HEK293 (cell line): Measurements from ENCODE around the gene CLCN2.

ENCODE experiments used
- CTCF ChIA-PET: fragments of 350-600 bp; formaldehyde crosslinking; extraction: SDS; loops from one replicate; lab custom pipeline; 2021; ENCODE audit warnings: antibody characterized with exemption; lab: Yijun Ruan, JAX
- POLR2A ChIA-PET: fragments of 300-600 bp; formaldehyde crosslinking; extraction: SDS; loops from one replicate; lab custom pipeline; 2020; ENCODE audit warnings: antibody characterized with exemption, inconsistent platforms; lab: Yijun Ruan, JAX
- H3K27ac ChIP-seq: fragments of 200-500 bp; sonication (Bioruptor generic); 2 replicates; pipeline ENCODE4 v1.5.1; 2014; ENCODE audit warnings: low read depth, low read length, control low read depth, inconsistent platforms; ENCODE audit errors: extremely low read depth
- H3K36me3 ChIP-seq, 2 experiments: fragments of 200-500 bp in 1 of 2; sonication (Bioruptor generic) in 1 of 2; 1 replicate in 1 of 2; 2 replicates in 1 of 2; pipeline ENCODE4 v1.5.1; 2014 to 2017; ENCODE audit warnings: inconsistent platforms in 2 of 2, low read length in 2 of 2; ENCODE audit not compliant: control insufficient read depth in 2 of 2, insufficient read depth in 1 of 2
- H3K4me1 ChIP-seq: fragments of 200-500 bp; sonication (Bioruptor generic); 2 replicates; pipeline ENCODE4 v1.5.1; 2014; ENCODE audit warnings: mild to moderate bottlenecking, low read length, inconsistent platforms; ENCODE audit not compliant: control insufficient read depth, insufficient read depth
- H3K4me3 ChIP-seq: 2 replicates; pipeline ENCODE4 v1.5.1; 2011; ENCODE audit warnings: low read depth, mild to moderate bottlenecking, control low read depth, low read length, moderate library complexity
- H3K9me3 ChIP-seq: fragments of 200-500 bp; sonication (Bioruptor generic); 2 replicates; pipeline ENCODE4 v1.5.1; 2014; ENCODE audit warnings: low read depth, low read length, inconsistent platforms; ENCODE audit not compliant: control insufficient read depth, insufficient read depth
- ELK4 ChIP-seq: IDR thresholded peaks from 2 replicates; pipeline ENCODE4 v1.6.1; 2011; ENCODE audit warnings: mild to moderate bottlenecking, low read depth, low read length, borderline replicate concordance
- GLI2 ChIP-seq: fragments of 450-650 bp; formaldehyde crosslinking; IDR thresholded peaks from 2 replicates; pipeline ENCODE4; 2017; ENCODE audit warnings: missing biosample characterization, missing genetic modification characterization, low read depth, borderline replicate concordance
- HOXA7 ChIP-seq: sonication (generic); formaldehyde crosslinking; IDR thresholded peaks from 2 replicates; pipeline ENCODE4 v1.8.1; 2022; ENCODE audit warnings: missing genetic modification reagents, borderline replicate concordance
- MZF1 ChIP-seq: fragments of 450-650 bp; formaldehyde crosslinking; IDR thresholded peaks from 2 replicates; pipeline ENCODE4 v1.5.1; 2017; ENCODE audit warnings: missing biosample characterization, missing genetic modification characterization, borderline replicate concordance
- PRDM1 ChIP-seq: fragments of 450-650 bp; formaldehyde crosslinking; IDR thresholded peaks from 2 replicates; pipeline ENCODE4; 2016; ENCODE audit warnings: missing biosample characterization, missing genetic modification characterization
- ZFP37 ChIP-seq: fragments of 450-650 bp; formaldehyde crosslinking; IDR thresholded peaks from 2 replicates; pipeline ENCODE4 v1.5.1; 2016; ENCODE audit warnings: missing biosample characterization, missing genetic modification characterization
- ZNF133 ChIP-seq: fragments of 450-650 bp; formaldehyde crosslinking; IDR thresholded peaks from 2 replicates; pipeline ENCODE4 v1.5.1; 2016; ENCODE audit warnings: missing biosample characterization, missing genetic modification characterization
- ZNF202 ChIP-seq: fragments of 450-650 bp; formaldehyde crosslinking; IDR thresholded peaks from 2 replicates; pipeline ENCODE4 v1.5.1; 2016; ENCODE audit warnings: missing biosample characterization, missing genetic modification characterization, borderline replicate concordance
- ZNF274 ChIP-seq, 2 experiments: fragments of 200-500 bp in 1 of 2; fragments of 450-650 bp in 1 of 2; sonication (Bioruptor generic) in 1 of 2; formaldehyde crosslinking in 1 of 2; IDR thresholded peaks; 2 replicates each; pipeline versions ENCODE4 v1.5.1 to v1.6.1; 2014 to 2016; ENCODE audit warnings: borderline replicate concordance in 1 of 2, inconsistent platforms in 1 of 2, low read length in 1 of 2, missing biosample characterization in 1 of 2, missing genetic modification characterization in 1 of 2
- ZNF280D ChIP-seq: fragments of 450-650 bp; formaldehyde crosslinking; IDR thresholded peaks from 2 replicates; pipeline ENCODE4 v1.5.1; 2016; ENCODE audit warnings: missing biosample characterization, missing genetic modification characterization
- ZNF501 ChIP-seq: fragments of 450-650 bp; formaldehyde crosslinking; IDR thresholded peaks from 2 replicates; pipeline ENCODE4 v1.5.1; 2016; ENCODE audit warnings: missing biosample characterization, missing genetic modification characterization
- ZNF510 ChIP-seq: fragments of 450-650 bp; formaldehyde crosslinking; IDR thresholded peaks from 2 replicates; pipeline ENCODE4 v1.5.1; 2018; ENCODE audit warnings: mild to moderate bottlenecking, missing genetic modification characterization, missing biosample characterization; ENCODE audit not compliant: insufficient replicate concordance
- ZNF558 ChIP-seq: fragments of 450-650 bp; formaldehyde crosslinking; IDR thresholded peaks from 2 replicates; pipeline ENCODE4 v1.5.1; 2016; ENCODE audit warnings: missing biosample characterization, missing genetic modification characterization
- ZNF701 ChIP-seq: fragments of 450-650 bp; formaldehyde crosslinking; IDR thresholded peaks from 2 replicates; pipeline ENCODE4 v1.5.1; 2016; ENCODE audit warnings: missing biosample characterization, missing genetic modification characterization
- TF ChIP-seq, protein P1 (sequence below): fragments of 450-650 bp; formaldehyde crosslinking; IDR thresholded peaks from 2 replicates; pipeline ENCODE4 v1.5.1; 2017; ENCODE audit warnings: missing biosample characterization, missing genetic modification characterization
- TF ChIP-seq, protein P2 (sequence below): fragments of 450-650 bp; formaldehyde crosslinking; optimal IDR thresholded peaks from 2 replicates; pipeline ENCODE3; 2016; ENCODE audit warnings: missing biosample characterization, mild to moderate bottlenecking, missing genetic modification characterization
- TF ChIP-seq, protein P3 (sequence below): fragments of 450-650 bp; formaldehyde crosslinking; IDR thresholded peaks from 2 replicates; pipeline ENCODE4 v1.5.1; 2017; ENCODE audit warnings: missing biosample characterization, missing genetic modification characterization
- TF ChIP-seq, protein P4 (sequence below): fragments of 450-650 bp; formaldehyde crosslinking; IDR thresholded peaks from 2 replicates; pipeline ENCODE4 v1.5.1; 2016; ENCODE audit warnings: missing biosample characterization, missing genetic modification characterization
- TF ChIP-seq, protein P5 (sequence below): fragments of 450-650 bp; formaldehyde crosslinking; IDR thresholded peaks from 2 replicates; pipeline ENCODE4 v1.5.1; 2016; ENCODE audit warnings: missing biosample characterization, missing genetic modification characterization

CLCN2 gene

DNA sequence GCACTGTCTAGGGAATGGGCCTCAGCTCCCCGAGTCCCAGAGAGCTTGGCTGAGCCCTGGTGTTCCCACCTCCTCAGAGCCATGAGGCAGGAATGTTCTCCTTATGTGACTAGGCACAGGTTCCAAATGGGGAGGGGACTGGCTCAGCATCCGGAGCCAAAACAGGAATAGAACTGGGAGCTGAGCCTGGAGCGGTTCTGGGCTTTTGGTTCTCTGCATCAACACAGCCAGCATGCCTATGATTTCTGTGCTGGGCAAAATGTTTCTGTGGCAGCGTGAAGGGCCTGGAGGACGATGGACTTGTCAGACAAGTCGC is 24.0 kb downstream of the CLCN2 start, which contains the start of gene FAM131A:
Gene FAM131A (plus strand): TSS at position 202 of the 316 bp plus-strand sequence. CDS start 31 bp downstream, at position 233.
- ChIA-PET POLR2A (interaction anchor here (1.1 to 2.0 kb wide), 2 partner anchors 16 to 34 kb away, joined by 3 to 5 read pairs; no protein-coding TSS in a partner anchor), CTCF (interaction anchor here (1.6 to 2.2 kb wide), 2 partner anchors 16 to 35 kb away, joined by 6 to 8 read pairs; no protein-coding TSS in a partner anchor)
- TF ChIP-seq ZNF558 (tag by site-specific recombination) (no peak), ZNF701 (tag by site-specific recombination) (no peak), ZNF202 (tag by site-specific recombination) (no peak), ZNF133 (tag by site-specific recombination) (no peak), ZNF280D (tag by site-specific recombination) (no peak), ELK4 (no peak), ZNF274 (IDR thresholded peaks at IDR 0.05; ENCODE audit: low read length) (no peak), ZNF274 (tag by site-specific recombination; IDR thresholded peaks at IDR 0.05; ENCODE audit: borderline replicate concordance) (no peak), ZNF510 (tag by site-specific recombination) (no peak), PRDM1 (tag by site-specific recombination) (no peak), GLI2 (tag by site-specific recombination) (no peak), HOXA7 (CRISPR knock-in tag) (no peak), MZF1 (tag by site-specific recombination) (no peak), ZNF501 (tag by site-specific recombination) (no peak), ZFP37 (tag by site-specific recombination) (no peak)
- TF ChIP-seq, protein P1, sequence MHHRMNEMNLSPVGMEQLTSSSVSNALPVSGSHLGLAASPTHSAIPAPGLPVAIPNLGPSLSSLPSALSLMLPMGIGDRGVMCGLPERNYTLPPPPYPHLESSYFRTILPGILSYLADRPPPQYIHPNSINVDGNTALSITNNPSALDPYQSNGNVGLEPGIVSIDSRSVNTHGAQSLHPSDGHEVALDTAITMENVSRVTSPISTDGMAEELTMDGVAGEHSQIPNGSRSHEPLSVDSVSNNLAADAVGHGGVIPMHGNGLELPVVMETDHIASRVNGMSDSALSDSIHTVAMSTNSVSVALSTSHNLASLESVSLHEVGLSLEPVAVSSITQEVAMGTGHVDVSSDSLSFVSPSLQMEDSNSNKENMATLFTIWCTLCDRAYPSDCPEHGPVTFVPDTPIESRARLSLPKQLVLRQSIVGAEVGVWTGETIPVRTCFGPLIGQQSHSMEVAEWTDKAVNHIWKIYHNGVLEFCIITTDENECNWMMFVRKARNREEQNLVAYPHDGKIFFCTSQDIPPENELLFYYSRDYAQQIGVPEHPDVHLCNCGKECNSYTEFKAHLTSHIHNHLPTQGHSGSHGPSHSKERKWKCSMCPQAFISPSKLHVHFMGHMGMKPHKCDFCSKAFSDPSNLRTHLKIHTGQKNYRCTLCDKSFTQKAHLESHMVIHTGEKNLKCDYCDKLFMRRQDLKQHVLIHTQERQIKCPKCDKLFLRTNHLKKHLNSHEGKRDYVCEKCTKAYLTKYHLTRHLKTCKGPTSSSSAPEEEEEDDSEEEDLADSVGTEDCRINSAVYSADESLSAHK (tag by site-specific recombination), result no peak
- TF ChIP-seq, protein P2, sequence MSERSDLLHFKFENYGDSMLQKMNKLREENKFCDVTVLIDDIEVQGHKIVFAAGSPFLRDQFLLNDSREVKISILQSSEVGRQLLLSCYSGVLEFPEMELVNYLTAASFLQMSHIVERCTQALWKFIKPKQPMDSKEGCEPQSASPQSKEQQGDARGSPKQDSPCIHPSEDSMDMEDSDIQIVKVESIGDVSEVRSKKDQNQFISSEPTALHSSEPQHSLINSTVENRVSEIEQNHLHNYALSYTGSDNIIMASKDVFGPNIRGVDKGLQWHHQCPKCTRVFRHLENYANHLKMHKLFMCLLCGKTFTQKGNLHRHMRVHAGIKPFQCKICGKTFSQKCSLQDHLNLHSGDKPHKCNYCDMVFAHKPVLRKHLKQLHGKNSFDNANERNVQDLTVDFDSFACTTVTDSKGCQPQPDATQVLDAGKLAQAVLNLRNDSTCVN (tag by site-specific recombination), result no peak
- TF ChIP-seq, protein P3, sequence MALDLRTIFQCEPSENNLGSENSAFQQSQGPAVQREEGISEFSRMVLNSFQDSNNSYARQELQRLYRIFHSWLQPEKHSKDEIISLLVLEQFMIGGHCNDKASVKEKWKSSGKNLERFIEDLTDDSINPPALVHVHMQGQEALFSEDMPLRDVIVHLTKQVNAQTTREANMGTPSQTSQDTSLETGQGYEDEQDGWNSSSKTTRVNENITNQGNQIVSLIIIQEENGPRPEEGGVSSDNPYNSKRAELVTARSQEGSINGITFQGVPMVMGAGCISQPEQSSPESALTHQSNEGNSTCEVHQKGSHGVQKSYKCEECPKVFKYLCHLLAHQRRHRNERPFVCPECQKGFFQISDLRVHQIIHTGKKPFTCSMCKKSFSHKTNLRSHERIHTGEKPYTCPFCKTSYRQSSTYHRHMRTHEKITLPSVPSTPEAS (tag by site-specific recombination), result no peak
- TF ChIP-seq, protein P4, sequence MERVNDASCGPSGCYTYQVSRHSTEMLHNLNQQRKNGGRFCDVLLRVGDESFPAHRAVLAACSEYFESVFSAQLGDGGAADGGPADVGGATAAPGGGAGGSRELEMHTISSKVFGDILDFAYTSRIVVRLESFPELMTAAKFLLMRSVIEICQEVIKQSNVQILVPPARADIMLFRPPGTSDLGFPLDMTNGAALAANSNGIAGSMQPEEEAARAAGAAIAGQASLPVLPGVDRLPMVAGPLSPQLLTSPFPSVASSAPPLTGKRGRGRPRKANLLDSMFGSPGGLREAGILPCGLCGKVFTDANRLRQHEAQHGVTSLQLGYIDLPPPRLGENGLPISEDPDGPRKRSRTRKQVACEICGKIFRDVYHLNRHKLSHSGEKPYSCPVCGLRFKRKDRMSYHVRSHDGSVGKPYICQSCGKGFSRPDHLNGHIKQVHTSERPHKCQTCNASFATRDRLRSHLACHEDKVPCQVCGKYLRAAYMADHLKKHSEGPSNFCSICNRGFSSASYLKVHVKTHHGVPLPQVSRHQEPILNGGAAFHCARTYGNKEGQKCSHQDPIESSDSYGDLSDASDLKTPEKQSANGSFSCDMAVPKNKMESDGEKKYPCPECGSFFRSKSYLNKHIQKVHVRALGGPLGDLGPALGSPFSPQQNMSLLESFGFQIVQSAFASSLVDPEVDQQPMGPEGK (tag by site-specific recombination), result no peak
- TF ChIP-seq, protein P5, sequence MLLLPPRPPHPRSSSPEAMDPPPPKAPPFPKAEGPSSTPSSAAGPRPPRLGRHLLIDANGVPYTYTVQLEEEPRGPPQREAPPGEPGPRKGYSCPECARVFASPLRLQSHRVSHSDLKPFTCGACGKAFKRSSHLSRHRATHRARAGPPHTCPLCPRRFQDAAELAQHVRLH (tag by site-specific recombination), result no peak
- no peaks in the 10 kb centered on the region for H3K4me1 ChIP-seq
- peaks cover 0 to 55% of the 10 kb centered on the region in 2 experiments; a peak in 1 of 3 replicates for H3K36me3 ChIP-seq
- H3K27ac ChIP-seq, result peak within 1 kb of the TSS; percentile 73; the same call in 1 of the 2 replicates
- H3K4me3 ChIP-seq, result peak within 1 kb of the TSS; percentile 86
- no peaks in the 10 kb centered on the region for H3K9me3 ChIP-seq
